ENCODE measurements around the gene PSMG4.
A peak's percentile ranks its signal among the peaks of the same experiment; 100 is the strongest.

Gene PSMG4

DNA sequence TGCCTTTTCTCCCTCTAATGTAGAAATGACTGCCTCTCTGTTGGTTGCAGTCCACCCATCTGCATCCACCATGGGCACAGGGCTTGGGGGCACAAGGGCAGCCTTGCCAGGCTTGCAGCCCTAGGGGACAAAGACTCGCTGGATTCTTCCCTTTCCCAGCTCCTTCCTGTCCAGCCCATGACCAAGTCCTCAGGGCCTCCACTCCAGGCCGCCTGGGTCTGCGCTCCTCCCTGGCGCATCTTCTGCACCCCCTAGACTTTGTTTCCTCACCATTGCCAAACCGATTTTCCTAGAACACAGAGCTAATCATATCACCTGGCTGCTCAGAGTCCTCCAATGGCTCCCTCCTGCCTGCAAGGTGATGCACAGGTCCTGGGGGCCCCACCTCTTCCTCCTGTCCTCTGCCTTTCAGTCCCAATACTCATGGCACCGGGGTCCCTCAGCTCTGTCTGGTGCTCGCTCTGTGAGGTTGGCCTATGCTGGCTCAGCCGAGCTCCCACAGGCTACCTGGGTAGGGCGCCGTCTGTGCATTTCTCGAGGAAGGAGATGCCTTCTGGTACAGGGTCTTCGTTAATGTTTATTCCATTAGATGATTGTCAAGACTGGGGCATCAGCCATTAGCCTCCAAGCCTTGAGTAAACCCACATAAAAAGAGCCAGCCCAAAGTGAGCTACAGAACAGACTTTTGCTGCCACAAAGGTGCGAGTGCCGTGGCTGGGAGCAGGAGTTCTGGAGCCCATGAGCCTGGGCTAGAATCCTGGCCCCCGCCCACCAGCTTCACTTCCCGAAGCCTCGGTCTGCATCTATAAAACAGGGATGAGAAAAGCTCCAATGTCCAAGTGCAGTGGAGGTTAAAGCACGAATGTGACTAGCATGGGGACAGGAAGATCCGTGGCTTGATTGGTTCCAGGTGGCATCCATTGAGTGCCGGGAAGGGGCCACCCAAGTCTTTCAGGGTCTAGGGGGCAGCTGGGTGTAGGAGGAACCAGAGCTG is 17.7 kb downstream of the PSMG4 start:
- no peak for DNase-seq (ENCODE audit: low spot score)

DNA sequence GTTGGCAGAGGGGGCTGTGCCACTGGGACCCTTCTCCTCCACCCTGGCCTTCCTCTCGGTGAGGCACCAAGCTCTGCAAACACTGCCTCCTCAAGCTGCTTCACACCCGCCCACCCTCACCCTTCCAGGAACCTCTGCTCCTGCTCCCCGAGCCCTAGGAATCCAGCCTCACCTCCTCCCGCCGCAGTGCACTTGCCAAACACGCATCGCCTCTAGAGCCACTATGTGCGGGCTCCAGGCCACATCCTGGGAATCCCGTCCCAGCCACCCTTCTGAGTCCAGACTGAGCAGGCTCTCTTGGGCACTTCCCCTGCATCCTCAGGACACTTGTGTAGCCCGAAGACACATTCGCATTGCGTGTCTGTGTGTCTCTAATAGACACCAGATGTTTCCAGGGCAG is 18.5 kb downstream of the PSMG4 start:
- no peak for DNase-seq (ENCODE audit: low spot score)

DNA sequence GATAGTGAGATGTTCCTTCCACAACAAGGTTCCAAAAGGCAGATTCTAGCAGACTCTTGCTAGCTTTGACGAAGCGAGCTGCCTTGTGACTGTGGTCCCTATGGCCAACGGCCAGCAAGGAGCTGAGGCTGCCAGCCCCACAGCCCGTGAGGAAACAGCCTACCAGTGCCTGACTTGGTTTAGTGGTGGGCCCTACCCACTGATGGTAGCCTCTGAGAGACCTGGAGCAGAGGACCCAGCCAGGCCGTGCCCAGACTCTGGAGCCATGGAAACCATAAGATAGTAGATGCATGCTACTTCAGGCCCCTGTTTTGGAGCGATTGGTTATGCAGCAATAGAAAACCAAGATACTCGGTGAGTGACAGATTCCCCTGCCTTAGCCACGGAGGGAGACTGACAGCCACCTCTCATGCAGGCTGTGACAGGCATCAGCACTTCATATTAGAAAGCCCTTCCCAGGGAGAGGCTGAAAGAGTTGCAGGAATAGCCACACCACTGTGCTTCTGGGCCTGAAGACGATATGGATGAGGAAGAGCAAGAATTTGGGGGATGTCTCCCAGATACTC is 19.2 kb downstream of the PSMG4 start:
- DNase-seq (ENCODE audit: low spot score) = no peak

DNA sequence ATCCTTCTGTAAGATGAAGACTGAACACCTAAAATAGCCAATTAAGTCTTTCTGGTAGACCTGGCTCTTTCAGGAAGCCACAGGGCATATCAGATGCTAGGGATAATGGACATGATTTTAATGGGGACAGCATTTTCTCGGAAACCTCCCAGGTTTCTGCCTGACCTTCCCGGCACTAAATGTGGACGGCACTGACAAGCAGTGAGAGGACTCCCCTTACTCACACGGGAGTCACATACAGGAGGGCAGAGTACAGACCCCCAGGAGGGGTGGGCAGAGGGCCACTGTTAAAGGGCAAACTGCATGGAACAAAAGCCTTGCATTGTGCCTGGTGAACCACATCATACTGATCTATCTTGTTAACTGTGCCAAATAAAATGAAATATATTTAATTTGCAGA is 19.9 kb downstream of the PSMG4 start:
- DNase-seq (ENCODE audit: low spot score) = no peak

DNA sequence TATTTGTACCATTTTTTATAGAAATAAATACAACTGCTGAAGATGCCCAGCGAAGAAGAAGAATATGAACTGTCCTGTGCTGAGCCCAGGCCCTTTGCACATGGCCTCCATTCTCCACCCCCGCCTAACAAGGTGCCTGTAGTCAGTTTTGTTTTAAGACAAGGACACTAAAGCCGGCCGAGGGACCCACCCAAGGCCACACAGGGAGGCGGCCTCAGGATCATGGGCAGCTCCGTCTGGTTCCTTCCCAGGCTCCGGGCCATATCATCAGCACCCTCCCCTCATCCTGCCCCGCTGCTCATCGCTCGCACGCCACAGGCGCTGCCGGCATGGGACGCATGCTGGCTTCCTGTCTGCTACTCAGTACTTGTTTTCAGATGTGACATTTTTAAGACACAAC is 21.3 kb downstream of the PSMG4 start:
- DNase-seq (ENCODE audit: low spot score) = no peak

DNA sequence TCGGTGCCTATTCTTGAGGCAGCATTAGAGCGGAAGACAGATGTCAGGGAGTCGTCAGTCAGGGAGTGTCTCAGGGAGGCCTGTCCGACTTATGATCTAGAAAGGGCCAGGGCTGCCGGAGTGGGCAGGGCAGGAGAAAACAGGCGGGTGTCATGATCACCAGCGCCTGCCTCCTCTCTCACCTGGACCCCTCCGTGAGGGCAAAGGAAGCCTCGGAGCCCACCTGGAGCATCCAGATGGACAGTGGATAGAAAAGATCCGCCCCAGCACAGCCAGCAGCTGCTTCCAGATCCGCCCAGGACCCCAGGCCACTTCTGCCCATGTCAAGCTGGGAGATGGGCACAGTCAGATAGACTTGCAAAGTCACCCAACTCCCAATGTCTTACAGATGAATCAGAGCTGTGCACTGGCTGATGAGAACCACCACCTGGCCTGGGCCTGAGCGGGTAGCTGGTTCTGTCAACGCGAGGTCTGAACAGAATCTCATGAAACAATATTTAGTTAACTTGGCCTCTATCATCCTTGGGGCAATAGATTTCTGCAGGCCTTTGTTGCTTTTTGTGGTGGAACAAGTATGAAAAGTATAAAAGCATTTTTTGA is 22.2 kb downstream of the PSMG4 start:
- no peak for DNase-seq (ENCODE audit: low spot score)

DNA sequence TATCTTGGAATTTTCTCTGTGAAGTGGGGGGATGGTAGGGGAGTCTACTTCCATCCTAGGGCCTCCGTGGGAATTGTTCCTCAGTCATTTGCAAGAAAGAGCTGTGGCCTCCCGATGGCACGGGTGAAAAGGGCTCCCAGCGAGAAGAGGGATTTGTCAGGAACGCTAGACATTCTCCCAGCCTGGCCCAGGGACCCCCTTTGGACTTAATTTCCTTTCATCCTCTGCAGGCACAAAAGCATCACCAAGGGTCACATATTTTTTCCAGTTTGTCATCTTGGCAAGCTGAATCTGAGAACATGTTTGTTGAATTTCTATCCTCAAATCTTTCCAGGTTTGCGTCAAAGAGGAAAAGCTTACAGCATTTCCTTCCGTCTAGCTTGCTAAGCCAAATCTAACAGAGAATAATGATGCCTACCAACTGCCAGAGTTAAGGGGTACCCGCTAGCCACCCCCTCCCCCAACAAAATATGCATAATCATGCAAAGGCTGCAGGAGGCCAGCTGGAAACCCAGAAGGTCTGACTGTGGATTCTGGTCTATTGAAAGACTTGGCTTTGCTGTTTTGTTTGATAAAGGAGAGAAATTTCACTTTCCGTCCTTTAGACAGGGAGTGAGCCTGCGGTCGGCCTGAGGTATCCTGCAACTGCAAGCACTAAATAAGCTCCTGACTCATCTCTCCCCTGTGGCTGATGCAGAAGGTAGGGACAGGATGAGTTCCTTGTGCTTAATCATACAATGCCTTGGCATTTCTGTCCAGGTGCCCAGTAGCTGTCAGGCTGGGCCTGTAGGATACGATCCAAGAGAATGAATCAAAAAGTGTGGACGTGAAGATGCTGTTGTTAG is 23.1 kb downstream of the PSMG4 start:
- peak; percentile 40 for DNase-seq (ENCODE audit: low spot score)

DNA sequence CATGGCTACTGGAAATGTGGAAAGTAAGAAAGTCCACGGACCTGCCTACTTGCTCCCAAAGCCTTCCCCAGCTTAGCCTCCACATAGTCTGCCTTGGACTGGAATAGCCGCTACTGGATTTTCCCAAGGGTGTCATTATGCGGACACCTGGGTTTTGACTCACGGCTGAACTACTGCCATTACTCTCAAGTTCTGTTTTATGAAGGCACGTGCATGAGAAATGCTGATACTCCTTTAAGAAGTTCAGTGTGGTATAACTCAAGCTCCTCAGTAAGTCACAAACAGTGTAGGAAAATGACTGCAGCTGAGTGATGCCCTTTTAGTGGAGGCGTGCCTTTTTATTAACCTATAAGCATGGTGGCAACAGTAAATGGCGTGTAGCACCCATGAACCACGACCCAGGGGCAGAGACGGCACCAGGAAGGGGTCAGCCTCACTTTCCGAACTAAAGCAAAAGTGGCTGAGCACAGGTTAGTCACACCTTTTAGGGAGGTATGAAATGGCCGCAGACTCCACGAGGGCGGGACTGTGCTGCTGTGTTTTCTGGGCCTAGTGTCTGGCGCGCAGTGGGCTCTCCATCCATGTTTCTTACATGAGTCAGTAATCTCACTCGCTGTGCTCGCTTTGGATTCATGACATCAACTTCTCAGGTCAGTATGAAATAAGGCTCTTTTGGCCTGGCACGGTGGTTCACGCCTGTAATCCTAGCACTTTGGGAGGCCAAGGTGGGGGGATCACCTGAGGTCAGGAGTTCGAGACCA is 23.9 kb downstream of the PSMG4 start:
- DNase-seq (ENCODE audit: low spot score) = no peak

DNA sequence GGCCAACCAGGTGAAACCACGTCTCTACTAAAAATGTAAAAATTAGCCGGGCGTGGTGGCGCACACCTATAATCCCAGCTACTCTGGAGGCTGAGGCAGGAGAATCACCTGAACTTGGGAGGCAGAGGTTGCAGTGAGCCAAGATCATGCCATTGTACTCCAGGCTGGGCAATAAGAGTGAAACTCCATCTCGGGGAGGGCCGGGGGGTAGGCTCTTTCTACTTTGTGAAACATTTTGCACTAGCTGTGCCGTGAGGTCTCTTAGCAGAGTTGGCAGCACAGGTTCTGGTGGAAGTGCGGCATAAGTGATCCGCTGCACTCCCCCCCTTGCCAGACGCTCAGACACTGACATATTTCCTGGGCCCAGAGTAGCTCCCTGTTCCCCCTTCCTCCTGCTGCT is 24.5 kb downstream of the PSMG4 start:
- DNase-seq (ENCODE audit: low spot score) = no peak

DNA sequence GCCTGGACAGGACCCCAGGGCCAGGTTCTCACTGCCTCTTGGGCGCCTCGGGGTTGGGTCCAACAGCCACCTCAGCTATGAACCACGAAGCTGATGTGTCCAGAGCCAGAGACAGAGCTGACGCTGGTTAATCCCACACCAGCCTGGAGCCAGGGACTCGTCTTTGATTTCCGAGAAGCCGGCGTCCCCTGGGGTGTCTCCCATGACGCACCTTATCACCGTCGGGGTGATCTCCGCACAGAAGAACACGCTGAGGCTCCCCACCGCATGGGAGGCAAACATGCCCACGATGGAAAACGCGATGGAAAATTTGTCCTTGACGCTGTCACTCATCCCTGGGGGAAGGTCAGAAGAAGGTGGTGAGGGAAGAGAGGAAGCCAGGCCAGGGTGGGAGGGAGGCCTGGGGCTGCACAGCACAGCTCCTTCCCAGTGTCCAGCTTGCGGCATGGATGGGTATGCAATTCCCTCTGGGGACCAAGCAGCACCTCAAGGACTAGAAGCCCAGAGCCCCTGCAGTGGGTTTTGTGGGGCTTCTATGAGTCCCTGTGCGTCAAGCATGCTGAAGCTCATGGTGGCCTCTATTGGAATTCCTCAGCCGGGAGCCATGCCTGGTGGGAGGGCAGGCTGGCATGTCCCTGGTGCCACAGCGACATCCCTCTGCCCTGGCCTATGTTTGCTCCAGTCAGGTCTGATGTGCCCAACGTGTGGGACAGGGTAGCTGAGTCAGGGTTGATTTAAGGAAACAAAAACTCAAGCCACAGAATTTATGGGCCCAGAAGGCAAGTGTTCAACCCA is 25.1 kb downstream of the PSMG4 start:
- DNase-seq (ENCODE audit: low spot score) = no peak

DNA sequence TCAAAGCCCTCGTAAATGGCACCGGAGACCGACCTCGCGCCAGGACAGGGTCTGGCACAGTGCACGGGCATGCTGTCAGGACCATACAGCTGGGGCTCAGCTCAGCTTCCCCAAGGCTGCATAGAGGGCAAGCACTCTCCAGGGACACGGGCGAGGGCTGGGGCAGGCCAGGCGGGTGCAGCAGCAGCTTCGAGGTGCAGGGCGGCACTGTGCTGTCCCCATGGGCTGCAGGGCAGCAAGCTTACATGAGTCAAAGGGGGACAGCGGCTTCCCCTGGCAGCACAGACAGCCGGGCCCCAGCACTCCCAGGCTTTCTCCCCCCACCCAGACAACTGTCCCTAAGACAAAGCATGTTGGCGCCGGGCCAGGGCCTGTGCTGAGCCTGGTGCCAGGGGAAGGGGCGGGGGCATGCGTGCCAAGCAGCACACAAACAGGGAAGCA is 25.7 kb downstream of the PSMG4 start:
- no peak for DNase-seq (ENCODE audit: low spot score)

DNA sequence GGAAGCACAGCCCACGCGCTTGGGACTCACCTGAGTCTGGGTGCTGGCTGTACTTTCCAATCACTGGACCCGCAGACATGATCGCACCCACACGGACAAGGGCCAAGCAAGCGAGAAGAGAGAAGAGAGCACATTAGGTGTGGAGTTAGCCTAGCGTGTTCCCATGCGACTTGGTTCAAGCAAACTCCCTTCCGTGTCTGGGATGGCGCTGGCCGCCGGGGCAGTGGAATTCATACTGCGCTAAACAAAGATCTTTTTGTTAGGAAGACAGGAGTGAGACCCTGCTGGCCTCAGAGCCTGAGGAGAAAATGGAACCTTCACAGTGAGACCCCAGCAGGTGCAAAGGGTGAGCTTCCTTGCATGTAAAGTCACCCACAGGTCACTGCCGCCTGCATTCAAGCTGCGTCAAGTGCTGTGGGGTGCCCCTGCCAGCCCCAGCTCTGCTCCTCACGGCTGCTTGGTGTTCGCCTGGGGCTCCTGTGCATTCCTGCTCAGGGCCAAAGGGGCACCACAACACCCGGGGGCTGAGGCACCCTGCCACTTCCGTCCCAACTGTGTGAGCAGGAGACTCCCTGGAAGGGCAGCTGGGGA is 26.4 kb downstream of the PSMG4 start:
- DNase-seq (ENCODE audit: low spot score) = no peak

DNA sequence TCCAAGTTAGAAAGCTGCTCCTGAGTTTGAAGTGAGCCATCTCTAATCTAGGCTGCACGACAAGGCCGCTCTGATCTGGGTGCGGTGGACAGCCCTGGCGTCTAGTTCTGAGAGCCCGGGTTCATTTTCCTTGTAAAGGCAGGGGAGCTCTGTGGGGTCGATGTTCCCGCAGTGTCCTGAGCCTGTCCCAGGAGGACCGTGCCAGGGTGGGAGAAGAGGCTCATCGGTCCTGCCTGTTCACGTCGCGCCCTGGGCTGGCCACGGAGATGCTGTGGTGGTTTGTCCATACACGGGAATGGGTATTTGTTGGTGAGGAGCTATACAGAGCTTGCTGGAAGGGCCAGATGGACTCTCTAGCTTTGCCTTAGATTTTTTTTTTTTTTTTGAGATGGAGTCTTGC is 27.0 kb downstream of the PSMG4 start:
- DNase-seq (ENCODE audit: low spot score) = no peak

DNA sequence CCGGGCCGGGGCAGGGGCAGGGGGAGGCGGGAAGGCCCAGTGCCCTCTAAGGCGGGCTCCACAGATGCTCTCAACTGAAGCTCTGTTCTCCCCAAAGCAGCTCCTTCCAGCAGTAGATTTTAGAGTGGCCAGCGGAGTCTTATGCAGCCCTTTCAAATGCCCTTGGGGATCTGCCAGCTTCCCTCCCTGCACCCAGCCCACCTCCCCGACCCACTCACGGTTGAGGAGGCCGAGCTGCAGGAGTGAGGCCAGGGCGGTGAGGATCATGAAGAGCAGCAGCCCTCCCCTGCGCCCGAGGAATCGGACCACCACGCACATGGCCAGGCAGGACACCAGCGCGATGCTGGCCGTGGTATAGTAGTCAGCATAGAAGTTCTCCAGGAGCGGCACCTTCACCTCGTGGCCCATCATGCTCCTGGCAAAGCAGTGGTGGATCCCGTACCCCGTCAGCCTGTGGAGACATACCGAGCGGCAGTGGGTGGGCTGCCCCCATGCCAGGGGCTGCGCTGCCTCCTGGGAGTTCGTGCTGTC is 28.0 kb downstream of the PSMG4 start:
- no peak for DNase-seq (ENCODE audit: low spot score)

DNA sequence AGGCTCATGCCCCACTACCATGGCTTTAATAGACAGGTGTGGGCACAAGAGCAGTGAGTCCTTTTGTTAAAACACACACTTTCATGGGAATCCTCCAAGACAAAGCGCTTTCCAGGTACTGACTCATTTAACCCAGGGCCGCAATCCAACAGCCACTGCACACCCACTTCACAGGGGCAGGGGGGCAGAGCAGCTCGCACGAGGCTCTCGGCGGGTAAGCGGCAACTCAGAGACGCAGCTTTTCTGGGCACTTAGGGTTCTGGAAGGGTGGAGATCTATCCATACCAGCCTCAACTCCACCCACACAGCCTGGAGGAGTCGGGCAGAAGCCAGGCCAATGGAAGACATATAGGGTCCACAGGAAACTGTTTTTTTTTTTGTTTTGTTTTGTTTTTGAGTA is 28.6 kb downstream of the PSMG4 start:
- DNase-seq (ENCODE audit: low spot score) = no peak

DNA sequence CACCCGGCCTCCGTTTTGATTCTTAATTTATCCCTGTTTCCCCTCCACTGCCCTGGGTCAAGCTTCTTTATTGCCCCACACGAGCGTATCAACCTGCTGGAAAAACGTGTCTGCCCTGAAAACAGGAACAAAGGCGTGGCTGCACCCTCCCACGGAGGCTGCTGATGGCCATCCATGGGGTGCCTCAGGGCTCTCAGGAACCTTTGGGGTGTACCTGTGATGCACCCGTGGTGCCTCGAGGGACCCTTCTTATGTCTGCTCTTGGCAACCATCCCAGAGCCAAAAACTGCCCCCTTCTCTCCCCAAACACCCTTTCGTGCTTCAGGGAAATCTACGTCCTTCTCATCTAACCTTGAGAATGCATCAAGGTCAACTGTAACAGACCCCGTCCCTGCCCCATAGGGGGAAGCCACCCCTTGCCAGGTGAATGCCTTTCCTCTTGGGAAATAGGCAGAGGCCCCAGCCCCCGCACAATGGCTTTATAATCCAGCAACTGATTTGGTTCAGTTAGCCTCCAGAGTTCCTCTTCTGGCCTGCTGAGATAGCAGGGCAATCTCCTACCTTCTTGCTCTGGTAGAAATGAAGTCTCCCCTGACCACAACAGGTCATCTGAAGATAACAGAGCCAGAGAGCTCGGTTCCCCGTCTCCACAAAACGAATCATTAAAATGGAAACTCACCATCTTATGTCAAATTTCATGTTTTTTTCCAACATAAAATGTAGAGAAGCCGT is 29.4 kb downstream of the PSMG4 start:
- DNase-seq (ENCODE audit: low spot score) = no peak

DNA sequence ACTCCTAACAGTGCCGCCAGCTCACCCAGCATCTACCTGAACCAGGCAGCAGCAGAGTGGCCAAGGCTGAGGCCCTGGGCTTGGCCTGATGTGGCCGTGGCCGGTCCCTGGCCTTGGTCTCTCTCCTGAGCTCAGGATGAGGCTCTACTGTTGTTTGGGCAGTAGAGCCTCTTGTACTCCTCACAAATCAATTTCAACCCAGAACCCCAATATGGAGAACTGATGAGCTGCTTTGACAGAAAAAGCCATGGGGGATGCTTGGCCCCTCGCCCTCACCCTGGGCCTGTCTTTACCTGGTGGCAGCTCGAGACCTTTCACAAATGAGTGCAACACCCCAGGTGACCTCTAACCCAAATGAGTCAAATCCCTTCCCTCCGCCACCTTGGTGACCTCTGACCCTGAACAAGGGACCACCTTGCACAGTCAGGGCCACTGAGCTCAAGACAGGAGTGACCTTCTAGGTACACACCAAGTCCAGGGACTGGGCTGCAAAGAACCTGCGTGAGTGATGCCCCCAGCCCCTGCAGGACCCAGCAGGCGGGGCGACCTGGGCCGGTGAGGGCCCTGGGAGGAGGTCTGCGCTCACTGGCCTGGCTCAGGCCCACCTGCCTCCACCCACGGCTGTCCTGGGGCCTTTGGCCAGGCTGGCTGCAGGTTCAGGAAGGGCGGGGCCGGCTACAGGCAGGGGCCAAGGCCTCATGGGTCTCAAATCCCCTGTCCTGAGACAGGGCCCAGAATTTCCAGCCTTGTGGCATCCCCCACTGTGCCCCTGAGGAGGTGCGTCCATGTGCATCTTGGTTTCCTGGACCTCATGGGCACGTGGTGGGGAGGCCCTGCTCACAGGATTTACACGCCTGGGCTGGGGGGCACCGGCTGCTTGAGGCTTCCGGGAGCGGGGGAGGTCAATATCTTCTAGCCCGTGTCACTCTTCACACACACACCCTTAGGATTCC is 30.2 kb downstream of the PSMG4 start:
- DNase-seq (ENCODE audit: low spot score) = no peak

DNA sequence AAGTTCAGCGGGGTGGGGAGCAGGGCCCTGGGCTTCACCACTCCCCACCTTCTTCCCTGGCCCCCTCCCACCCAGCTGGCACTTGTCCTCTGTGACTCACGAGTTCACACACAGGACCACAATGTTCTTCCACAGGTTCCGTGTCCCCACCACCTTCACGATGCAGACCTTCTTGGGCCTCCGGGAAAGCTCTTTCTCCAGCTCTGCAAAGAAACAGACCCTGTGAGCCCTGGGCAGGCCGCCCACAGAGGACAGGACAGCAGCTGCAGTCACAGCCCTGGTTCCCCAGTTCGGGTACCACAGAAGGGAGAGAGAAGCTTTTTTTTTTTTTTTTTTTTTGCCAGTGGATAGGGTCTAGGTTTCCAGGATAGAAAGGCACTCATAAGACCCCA is 30.9 kb downstream of the PSMG4 start:
- no peak for DNase-seq (ENCODE audit: low spot score)
